GM19324 (cell line): ENCODE results near the gene ZNF285.
"Not testable (repeated sequence)": the region's sequence is repeated elsewhere in the genome, so short reads cannot be mapped to it uniquely, and the experiment has no call there.

Source experiments
- ATAC-seq: cut with Tn5 transposase; IDR thresholded peaks from one replicate; pipeline ENCODE4 v1.9.1; 2021; ENCODE audit warnings: mild to moderate bottlenecking, moderate library complexity; ENCODE audit not compliant: unreplicated experiment, low FRiP score

ZNF285 gene

DNA sequence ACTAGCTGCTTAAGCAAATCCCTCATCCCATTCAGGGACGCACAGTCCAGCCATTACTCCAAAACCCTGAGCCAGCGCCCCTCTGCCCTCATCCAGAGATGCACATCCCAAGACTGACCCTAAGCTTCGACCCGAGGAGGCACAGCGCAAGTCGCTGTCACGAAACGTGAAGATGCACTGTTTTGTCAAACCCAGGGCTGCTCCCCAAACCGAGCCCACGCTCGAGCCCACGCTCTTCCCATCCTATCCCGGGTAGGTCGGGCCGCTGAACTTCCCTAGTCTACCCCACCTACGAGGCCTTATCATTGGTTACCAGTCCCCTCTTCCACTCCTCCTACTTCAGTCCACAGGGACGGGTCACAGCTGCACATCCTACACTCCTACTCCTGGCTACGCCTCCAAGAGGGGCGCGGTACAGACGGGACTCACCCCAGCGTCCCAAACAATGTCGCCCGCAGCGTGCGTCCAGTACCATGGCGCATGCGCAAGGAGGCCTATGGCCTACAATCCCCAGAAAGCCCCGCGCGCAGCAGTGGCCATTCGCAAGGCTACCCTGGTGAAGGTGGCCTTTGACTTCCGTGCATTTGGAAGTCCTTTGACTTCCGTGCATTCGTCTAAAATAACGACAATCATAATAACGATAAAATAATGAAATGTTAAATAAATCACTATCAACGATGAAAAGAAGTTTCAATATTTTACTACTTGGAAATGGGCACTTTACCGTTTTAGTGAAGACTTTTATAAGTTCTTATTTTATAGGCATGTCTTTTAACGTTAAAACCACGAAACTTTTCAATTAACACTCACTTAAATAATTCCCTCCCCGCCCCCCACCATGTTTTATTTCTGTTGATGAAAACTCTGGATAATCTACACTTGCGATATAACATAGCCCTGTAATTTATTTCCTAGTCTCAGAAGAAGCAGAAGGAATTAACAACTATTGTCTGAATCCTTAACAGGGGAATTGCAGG lies at the start of gene ZNF285:
TSS of gene ZNF285 (minus strand) at position 470 of the 977 bp plus-strand sequence. CDS start 4,395 bp downstream, outside the sequence.
- ATAC-seq = no peak

DNA sequence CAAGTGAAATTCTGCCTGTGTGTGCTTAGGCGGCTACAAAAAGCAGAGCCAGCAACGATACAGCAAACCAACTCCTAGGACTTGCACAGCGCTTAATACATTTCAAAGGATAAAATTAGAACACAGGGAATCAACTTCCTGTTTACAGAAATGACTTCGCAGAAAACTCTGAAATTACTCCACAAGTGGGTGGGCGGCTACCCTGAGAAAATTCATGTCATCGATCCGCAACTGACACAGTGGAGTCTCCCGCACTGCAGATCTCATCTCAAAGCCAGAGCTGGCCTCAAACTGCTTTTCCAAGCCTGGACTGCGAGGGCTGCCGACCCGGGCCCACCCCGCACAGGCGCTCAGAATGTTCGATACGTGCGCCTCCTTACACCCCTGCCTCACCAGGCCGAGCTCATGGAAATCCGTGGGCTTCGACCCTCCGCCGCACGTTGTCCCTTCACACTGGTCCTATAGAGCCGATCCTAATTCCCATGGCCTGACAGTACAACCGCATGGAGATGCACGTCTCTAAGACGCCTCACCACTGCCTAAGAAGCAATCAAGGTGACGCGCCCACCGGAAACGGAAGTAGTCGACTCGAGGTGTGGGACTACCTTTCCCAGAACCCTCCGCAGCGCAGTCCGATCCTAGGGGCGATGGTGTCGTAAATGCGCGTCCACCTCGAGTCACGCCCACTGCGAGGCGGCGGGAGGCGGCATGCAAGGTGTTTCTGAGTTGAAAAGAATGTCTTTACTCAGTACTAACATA lies 46.7 kb upstream of the ZNF285 start, which contains the start of gene ZNF229:
TSS of gene ZNF229 (minus strand) at position 557 of the 759 bp plus-strand sequence. CDS start 5,625 bp downstream, outside the sequence.
- no peak for ATAC-seq

DNA sequence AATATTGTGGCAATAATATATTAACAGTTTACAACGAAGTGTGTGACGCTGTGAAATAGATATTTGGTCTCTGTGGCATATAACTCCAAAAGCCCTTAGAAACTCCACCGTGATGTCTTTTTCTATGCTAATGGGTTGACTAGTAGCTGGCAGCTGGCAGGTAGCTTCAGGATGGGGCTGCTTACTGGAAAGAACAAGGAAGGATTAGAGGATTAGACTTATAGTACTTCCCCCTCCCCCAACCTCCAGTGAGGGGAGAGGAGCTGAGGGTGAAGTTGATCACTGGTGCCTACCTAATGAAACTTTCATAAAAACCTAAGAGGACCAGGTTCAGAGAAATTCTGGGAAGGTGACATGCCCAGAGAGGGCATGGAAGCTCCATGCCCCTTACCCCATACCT lies 37.0 kb upstream of the ZNF285 start:
- no peak for ATAC-seq

DNA sequence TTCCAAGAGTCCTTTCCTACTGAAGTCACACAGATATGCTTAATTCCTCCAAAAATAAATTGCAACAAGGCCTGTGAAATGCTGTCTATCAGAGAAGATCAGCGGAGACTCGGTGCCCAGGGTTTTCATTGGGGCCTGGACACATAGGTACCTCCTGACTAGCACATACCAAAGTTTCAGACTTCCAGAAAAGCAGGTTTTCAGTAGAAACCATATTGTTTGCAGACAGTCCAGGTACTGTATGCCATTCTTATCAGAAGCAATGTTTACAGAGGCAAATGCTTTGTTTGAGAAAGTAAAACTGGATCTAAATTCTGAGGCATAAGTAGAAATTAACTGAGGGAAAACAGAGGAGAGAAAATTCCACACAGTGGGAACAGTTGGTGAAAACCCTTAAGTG lies 34.0 kb upstream of the ZNF285 start:
- ATAC-seq = no peak

DNA sequence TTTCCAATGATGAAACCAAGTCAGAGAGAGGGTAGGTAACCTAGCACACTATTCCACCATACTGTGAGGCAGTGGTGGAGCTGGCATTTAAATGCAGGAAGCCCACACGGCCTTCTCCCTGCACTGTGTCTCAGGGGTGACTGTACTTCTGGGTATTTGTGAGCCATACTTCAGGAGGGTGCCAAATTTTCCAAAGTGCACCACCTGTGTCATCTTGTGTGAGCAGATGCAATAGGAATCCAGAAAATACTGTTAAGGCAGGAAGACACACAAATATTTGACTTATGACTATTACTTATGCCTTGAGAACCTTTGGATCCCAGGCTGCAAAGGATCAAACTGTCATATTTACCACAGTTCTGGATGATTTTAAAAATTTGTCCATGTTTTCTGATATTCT lies 29.5 kb upstream of the ZNF285 start:
- ATAC-seq = no peak

DNA sequence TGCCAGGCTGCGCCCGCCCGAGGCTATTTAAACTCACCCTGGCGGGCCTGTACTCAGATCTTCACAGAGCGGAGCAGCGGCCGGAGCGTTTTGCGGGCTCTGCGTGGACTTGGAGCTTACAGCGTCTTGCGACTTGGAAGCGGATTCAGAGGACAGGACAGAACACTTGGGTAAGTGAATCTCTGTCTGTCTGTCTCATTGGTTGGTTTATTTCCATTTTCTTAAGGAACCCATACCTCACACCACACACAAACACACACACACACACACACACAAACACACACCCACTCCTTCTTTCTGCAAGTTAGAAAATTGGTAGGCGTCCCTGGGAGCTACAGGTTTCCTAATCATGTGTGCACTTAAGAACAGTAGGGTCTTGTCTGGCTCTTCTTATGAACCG lies 14.1 kb upstream of the ZNF285 start:
- not testable (repeated sequence) for ATAC-seq

DNA sequence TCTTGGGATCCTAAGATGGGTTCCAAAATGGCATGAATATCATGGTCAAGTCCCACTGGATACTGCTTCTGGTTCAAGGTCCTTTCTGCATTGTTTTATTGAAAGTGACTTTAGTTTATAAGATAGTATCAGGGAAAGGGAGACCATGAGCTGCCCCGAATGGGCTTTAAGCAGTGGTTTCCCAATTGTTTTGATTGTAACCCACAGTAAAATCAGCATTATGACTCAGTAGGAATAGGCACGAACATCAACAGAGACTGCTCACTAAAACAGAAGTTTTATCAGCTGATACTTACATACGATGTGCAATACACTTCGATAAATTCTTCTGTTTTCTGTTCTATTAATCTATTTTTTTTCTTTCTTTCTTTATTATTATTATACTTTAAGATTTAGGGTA lies 12.1 kb downstream of the ZNF285 start:
- not testable (repeated sequence) for ATAC-seq

DNA sequence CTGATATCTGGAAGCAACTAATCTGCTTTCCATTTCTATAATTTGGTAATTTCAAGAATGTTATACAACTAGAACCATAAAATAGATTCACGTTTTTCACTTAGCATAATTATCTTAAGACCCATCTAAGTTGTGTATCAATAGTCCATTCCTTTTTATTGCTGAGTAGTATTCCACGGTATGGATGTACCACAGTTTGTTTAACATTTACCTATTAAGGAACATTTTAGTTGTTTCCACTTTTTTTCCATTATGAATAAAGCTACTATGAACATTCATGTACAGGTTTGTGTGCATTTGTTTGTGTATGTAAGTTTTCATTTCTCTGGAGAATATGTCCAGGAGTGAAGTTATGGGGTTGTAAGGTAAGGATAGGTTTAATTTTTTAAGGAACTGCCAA lies 26.6 kb downstream of the ZNF285 start:
- ATAC-seq = no peak

DNA sequence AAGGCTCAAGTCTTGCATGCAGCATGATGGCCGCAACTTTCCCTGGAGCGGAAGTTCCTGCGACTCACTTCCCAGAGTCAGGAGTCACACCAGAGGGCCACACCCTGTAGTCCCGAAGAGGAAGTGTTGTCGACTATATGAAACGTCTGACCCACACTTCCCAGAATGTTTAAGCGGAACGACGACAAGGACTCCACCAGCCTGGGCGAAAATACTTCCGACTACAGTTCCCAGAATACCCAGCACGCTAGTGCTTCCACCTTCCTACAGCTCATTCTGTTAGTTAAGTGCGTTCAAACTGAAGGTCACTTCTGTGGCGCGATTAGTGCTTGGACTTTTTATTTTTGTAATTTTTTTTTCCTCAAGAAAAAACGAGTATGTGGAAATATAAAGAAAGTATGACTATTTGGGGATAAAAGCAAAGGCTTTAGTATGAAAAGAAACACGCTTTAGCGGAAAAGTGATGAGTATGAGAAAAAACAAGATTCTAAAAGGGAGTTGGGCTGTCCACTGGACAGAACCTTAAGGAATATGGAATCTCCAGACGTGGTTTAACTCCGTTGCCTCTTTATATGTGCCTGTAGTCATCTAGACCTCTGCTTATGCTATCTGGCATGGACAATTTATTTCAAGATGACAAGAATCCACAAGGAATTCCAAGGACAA lies 29.5 kb downstream of the ZNF285 start:
- no peak for ATAC-seq

DNA sequence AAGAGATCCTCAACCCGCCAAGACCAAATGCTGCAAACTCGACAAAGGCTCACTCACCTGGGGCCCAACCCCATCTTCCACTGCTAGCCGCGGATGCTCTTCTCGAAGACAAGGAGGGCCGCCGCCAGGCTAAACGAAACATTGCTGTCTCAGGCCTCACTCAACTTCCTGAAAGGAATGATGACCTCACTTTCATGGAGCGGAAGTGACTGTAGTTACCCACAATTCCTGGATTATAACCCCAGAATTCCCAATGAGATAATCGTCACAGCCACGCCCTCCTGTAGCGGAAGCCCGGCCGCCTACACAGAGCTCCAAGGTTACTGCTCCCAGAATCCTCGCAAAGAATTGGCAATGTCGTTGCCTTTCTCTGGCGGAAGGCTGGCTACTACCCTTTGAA lies 34.4 kb downstream of the ZNF285 start:
- no peak for ATAC-seq

DNA sequence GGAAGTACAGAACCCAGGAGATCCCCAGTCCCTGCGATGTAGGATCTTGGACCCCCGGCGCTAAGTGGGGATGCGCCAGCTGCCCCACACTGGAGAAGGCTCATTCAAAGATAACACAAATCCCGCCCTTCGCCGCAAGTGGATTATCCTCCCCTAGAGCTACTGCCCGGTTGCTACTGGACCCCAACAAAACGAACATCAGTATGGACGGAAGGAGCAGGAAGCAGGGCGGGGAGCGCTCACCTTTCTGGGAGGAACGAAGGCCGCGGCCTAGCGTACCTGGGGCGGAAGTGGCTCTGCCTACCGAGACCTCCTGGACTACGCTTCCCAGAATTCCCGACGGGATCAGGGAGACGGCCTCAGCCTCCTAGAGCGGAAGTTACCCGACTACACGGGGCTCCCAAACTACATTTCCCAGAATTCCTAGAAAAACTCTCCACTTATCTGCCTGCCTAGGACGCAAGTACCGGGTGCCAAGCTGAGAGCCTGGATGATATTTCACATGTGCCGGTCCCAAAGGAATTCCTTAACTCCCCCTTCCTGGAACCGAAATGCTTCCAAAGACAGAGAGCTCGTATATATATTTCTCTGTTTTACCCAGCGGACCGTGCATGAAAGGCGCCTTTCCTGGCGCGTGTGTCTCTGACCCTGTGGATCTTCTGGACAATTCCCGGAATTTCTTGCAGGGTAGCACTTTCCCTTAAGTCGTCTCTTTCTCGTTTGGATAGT lies 44.9 kb downstream of the ZNF285 start, which contains the start of gene ZNF112:
TSS of gene ZNF112 (minus strand) at position 298 of the 729 bp plus-strand sequence. CDS start 16,141 bp downstream, outside the sequence.
- no peak for ATAC-seq

DNA sequence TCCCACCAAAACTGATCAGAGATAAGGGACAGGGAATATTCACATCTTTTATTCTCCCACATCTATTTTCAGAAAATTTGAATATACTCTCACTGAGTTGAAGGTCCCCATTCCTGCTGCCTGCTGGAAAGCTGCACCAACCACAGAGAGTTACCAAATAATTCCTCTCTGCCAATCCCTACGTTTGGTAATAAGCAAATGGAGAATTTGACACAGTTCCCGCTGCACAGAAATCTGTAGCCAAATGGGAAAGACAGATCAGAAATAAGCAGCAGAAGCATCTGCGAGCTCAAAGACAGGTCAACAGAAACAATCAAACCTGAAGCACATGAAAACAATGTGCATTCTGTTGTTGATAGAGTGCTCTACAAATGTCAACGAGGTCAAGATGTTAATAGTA lies 54.9 kb downstream of the ZNF285 start:
- no peak for ATAC-seq

DNA sequence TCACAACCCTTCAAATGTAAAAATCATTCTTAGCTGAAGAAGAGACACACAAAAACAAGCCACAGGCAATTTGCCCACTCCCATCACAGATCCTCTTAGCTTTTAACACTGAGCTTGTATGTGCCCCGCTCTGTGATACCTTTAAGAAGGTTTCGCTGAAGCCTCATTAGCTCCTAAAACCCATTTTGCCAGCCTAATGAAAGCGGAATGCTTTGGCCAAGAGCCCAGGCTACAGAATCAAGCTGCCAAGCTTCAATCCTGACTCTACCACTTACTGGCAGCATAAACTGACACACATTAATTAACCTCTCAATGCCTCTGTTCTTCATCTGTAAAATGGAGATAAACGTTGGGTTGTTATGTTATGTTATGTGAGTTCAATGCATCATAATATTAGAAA lies 55.4 kb downstream of the ZNF285 start:
- no peak for ATAC-seq

DNA sequence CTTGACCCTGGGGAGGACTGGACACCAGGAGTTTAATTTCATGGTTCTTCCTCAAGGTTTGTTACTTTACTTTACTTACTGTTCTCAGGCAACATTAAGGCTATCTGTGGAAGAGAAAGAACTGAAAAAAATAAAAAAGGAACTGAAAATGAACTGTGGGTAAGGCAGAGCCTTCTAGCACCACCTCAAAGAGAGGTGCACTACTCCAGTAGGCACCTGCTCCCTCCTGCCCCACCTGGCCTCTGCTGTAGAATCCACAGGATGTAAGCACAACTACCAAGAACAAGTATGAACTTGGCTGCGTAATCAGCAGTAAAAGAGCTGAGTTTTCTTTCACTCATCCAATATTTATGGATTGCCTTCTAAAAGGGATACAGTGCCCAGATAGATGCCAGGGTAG lies 57.2 kb downstream of the ZNF285 start:
- ATAC-seq = no peak

DNA sequence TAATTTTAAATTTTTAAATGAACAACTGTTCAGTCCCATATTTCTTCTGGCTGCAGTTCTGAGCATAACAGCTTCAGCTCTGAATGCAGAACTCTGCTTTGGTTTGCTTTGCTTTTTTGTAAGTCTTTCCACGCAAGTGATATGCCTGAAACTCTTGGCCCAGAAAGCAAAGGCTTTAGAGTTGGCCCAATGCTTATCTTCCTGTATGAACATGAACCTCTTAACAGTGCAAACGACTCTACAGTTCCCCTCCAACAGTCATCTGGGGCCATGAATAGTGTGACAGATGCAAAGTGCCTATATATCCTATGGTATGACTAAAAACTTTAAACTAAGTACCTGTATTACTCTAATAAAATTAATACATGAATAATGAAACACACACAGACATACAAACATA lies 59.6 kb downstream of the ZNF285 start:
- no peak for ATAC-seq

DNA sequence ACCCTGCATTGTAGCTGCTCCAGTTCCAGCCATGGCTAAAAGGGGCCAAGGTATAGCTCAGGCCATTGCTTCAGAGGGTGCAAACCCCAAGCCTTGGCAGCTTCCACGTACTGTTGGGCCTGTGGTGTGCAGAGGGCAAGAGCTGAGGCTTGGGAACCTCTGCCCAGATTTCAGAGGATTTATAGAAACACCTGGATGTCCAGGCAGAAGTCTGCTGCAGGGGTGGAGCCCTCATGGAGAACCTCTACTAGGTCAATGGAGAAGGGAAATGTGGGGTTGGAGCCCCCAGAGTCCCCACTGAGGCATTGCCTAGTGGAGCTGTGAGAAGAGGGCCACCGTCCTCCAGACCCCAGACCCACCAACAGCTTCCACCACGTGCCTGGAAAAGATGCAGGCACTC lies 66.8 kb downstream of the ZNF285 start:
- not testable (repeated sequence) for ATAC-seq
